Panc1 (cell line): ENCODE measurements around the gene RXYLT1. TPM values are rescaled to one million over a fixed set of nuclear protein-coding genes. Genes with fewer than 3 reads are reported as not detected.
"Not testable (repeated sequence)": the region's sequence is repeated elsewhere in the genome, so short reads cannot be mapped to it uniquely, and the experiment has no call there.

ENCODE experiments used
- ATAC-seq: fragments of 200-7000 bp; cut with Tn5 transposase; 2 replicates; pipeline ENCODE4 v1.9.1; 2020; ENCODE audit warnings: mild to moderate bottlenecking, moderate library complexity
- BruUV-seq: library from RNA; stranded (reverse); fragments of 400-500 nt; replicated peaks from 2 replicates; lab custom pipeline; 2021; lab: Mats Ljungman, UMichigan
- CTCF ChIA-PET: fragments of 300-600 bp; sonication (Branson Sonifier 250); formaldehyde crosslinking; loops from one replicate; lab custom pipeline; 2022; ENCODE audit warnings: antibody characterized with exemption; lab: Charles Lee
- POLR2A ChIA-PET: fragments of 300-600 bp; sonication (Branson Sonifier 250); formaldehyde crosslinking; loops from one replicate; lab custom pipeline; 2022; ENCODE audit warnings: antibody characterized with exemption; lab: Charles Lee
- DNase-seq: peaks from one replicate; pipeline ENCODE4 v3.0.0-alpha.2; 2010; ENCODE audit warnings: low read depth, low spot score
- H3K27ac ChIP-seq: 2 replicates; pipeline ENCODE4 v1.5.1; 2011; ENCODE audit warnings: mild to moderate bottlenecking, low read length, inconsistent platforms
- H3K27me3 ChIP-seq: fragments of 200-500 bp; sonication (Bioruptor generic); 2 replicates; pipeline ENCODE4 v1.6.0; 2014; ENCODE audit warnings: low read length, inconsistent platforms; ENCODE audit not compliant: control insufficient read depth, insufficient read depth
- H3K36me3 ChIP-seq: fragments of 200-500 bp; sonication (Bioruptor generic); 2 replicates; pipeline ENCODE4 v1.5.1; 2014; ENCODE audit warnings: inconsistent platforms, mild to moderate bottlenecking, low read length, moderate library complexity; ENCODE audit not compliant: control insufficient read depth, insufficient read depth
- H3K4me1 ChIP-seq: 2 replicates; pipeline ENCODE4 v1.5.1; 2011; ENCODE audit warnings: inconsistent platforms, mild to moderate bottlenecking, low read length, moderate library complexity; ENCODE audit not compliant: control insufficient read depth, insufficient read depth
- H3K4me3 ChIP-seq, 2 experiments: 2 replicates each; pipeline ENCODE4 v1.5.1; 2011 to 2012; ENCODE audit warnings: low read depth in 2 of 2, low read length in 2 of 2, mild to moderate bottlenecking in 2 of 2, inconsistent platforms in 1 of 2, moderate library complexity in 1 of 2
- H3K9me3 ChIP-seq: fragments of 200-500 bp; sonication (Bioruptor generic); 2 replicates; pipeline ENCODE4 v1.5.1; 2014; ENCODE audit warnings: low read depth, mild to moderate bottlenecking, inconsistent platforms, low read length, moderate library complexity; ENCODE audit not compliant: control insufficient read depth, insufficient read depth
- POLR2AphosphoS5 ChIP-seq: IDR thresholded peaks from 2 replicates; pipeline ENCODE4 v1.6.1; 2012; ENCODE audit warnings: mild to moderate bottlenecking, low read depth, low read length, moderate library complexity
- SIN3A ChIP-seq: IDR thresholded peaks from 2 replicates; pipeline ENCODE4 v1.6.1; 2012; ENCODE audit warnings: low read depth, mild to moderate bottlenecking, low read length, moderate library complexity, borderline replicate concordance; ENCODE audit not compliant: insufficient read depth
- TCF7L2 ChIP-seq: IDR thresholded peaks from 2 replicates; pipeline ENCODE4 v1.6.1; 2011; ENCODE audit warnings: mild to moderate bottlenecking, low read depth, low read length, inconsistent platforms
- in situ Hi-C: cut with HindIII; loops from 2 replicates; pipeline ENCODE4 v1.10.0; 2016; ENCODE audit warnings: low sequenced_read_pairs, low pct_unique_long_range_greater_than_20kb
- intact Hi-C: fragments of 100-400 bp; cut with micrococcal nuclease; formaldehyde crosslinking; loops from one replicate; pipeline ENCODE4 v1.10.0; 2022; ENCODE audit not compliant: unreplicated experiment
- total RNA-seq: library from RNA; stranded (reverse); gene quantifications from one replicate; pipeline ENCODE4 v1.2.1, GENCODE V29; 2021; ENCODE audit not compliant: unreplicated experiment
- TF ChIP-seq, protein P1 (sequence below): fragments of 450-650 bp; IDR thresholded peaks from 2 replicates; pipeline ENCODE4 v1.5.1; 2017; ENCODE audit warnings: mild to moderate bottlenecking
- TF ChIP-seq, protein P2 (sequence below), 2 experiments: IDR thresholded peaks; 2 replicates each; pipeline ENCODE4 v1.6.1; 2011 to 2012; ENCODE audit warnings: low read depth in 2 of 2, control low read depth in 1 of 2, low read length in 1 of 2, mild to moderate bottlenecking in 1 of 2, moderate library complexity in 1 of 2; ENCODE audit not compliant: insufficient read depth in 1 of 2

RXYLT1 gene
- total RNA-seq, 1 experiment from 2014 or later, result 20.3 TPM

DNA sequence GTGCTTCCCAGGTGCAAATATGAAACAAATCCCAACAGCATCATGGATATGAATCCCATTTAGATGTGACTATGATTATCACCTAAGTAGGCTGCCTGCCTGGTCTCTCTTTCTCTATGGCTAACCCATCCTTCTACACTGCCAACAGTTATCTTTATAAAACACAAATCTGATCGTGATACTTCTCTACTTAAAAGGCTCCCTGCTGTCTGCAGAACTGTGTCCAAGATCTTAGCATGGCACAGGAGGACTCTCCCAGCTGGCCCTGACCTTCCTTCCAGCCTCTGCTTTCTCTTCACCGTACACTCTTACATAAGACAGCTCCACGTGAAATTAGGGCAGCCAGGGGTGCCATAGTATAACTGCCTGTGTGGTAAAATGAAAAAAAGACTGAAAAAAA, 61.3 kb downstream of the RXYLT1 start:
- H3K36me3 ChIP-seq, result no peaks in the 10 kb centered on the region
- H3K9me3 ChIP-seq, result no peaks in the 10 kb centered on the region
- H3K27me3 ChIP-seq, result no peaks in the 10 kb centered on the region
- intact Hi-C loops (loop anchor here (5.0 to 10.0 kb wide), 3 partner anchors 194 to 341 kb away; no protein-coding TSS in a partner anchor), in situ Hi-C loops (no loop called here)
- ChIA-PET CTCF (interaction anchor here (1.4 kb wide), 1 partner anchor 341 kb away, joined by 7 read pairs; no protein-coding TSS in a partner anchor), POLR2A (no interaction called here)
- DNase-seq (no peak), ATAC-seq (no peak)
- H3K4me3 ChIP-seq, result no peak overlapping the region
- H3K27ac ChIP-seq, result peak overlapping the region; percentile 30; the same call in 1 of the 2 replicates
- TF ChIP-seq TCF7L2 (no peak), SIN3A (no peak)
- TF ChIP-seq, protein P1, sequence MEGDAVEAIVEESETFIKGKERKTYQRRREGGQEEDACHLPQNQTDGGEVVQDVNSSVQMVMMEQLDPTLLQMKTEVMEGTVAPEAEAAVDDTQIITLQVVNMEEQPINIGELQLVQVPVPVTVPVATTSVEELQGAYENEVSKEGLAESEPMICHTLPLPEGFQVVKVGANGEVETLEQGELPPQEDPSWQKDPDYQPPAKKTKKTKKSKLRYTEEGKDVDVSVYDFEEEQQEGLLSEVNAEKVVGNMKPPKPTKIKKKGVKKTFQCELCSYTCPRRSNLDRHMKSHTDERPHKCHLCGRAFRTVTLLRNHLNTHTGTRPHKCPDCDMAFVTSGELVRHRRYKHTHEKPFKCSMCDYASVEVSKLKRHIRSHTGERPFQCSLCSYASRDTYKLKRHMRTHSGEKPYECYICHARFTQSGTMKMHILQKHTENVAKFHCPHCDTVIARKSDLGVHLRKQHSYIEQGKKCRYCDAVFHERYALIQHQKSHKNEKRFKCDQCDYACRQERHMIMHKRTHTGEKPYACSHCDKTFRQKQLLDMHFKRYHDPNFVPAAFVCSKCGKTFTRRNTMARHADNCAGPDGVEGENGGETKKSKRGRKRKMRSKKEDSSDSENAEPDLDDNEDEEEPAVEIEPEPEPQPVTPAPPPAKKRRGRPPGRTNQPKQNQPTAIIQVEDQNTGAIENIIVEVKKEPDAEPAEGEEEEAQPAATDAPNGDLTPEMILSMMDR, result no peak
- TF ChIP-seq, protein P2, sequence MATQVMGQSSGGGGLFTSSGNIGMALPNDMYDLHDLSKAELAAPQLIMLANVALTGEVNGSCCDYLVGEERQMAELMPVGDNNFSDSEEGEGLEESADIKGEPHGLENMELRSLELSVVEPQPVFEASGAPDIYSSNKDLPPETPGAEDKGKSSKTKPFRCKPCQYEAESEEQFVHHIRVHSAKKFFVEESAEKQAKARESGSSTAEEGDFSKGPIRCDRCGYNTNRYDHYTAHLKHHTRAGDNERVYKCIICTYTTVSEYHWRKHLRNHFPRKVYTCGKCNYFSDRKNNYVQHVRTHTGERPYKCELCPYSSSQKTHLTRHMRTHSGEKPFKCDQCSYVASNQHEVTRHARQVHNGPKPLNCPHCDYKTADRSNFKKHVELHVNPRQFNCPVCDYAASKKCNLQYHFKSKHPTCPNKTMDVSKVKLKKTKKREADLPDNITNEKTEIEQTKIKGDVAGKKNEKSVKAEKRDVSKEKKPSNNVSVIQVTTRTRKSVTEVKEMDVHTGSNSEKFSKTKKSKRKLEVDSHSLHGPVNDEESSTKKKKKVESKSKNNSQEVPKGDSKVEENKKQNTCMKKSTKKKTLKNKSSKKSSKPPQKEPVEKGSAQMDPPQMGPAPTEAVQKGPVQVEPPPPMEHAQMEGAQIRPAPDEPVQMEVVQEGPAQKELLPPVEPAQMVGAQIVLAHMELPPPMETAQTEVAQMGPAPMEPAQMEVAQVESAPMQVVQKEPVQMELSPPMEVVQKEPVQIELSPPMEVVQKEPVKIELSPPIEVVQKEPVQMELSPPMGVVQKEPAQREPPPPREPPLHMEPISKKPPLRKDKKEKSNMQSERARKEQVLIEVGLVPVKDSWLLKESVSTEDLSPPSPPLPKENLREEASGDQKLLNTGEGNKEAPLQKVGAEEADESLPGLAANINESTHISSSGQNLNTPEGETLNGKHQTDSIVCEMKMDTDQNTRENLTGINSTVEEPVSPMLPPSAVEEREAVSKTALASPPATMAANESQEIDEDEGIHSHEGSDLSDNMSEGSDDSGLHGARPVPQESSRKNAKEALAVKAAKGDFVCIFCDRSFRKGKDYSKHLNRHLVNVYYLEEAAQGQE (IDR thresholded peaks at IDR 0.05; ENCODE audit: insufficient read depth in 1 of 2, low read depth in 2 of 2, low read length in 1 of 2), result no peak
- H3K4me1 ChIP-seq, result peaks cover 8% of the 10 kb centered on the region
- no TSS peak for BruUV-seq

DNA sequence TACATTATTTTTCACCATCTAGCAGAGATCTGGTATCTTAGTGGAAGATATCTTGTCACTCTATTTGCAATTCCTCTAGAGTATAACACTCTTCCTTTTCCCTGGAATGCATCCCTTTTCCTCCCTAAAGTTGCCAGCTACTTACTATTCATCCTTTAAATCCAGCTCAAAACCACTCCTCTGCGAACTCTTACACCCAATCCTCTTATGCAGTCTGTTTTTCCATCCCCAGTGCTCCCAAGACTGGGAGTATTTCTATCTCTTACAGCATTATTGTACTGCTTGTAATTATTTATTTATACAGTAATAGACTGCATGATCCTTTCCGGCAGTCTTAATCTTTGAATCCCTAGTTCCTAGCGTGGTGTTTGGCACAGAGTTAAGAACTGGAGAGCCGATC, 61.9 kb downstream of the RXYLT1 start:
- H3K9me3 ChIP-seq, result no peaks in the 10 kb centered on the region
- intact Hi-C loops, result loop anchor here (5.0 to 10.0 kb wide), 3 partner anchors 193 to 341 kb away; no protein-coding TSS in a partner anchor
- POLR2A ChIA-PET, result no interaction called here

DNA sequence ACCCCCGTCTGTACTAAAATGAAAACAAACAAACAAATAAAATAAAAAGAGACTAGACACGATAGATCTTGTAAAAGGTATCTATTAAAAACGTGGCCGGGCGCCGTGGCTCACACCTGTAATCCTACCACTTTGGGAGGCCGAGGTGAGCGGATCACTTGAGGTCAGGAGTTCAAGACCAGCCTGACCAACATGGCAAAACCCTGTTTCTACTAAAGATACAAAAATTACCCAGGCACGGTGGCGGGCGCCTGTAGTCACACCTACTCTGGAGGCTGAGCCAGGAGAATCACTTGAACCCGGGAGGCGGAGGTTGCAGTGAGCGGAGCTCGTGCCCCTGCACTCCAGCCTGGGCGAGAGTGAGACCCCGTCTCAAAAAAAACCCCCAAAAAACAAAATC, 63.0 kb downstream of the RXYLT1 start:
- in situ Hi-C loops, POLR2A ChIA-PET, H3K36me3 ChIP-seq, ATAC-seq, BruUV-seq, DNase-seq, H3K9me3 ChIP-seq, H3K27me3 ChIP-seq: not testable (repeated sequence)
- Histone ChIP-seq H3K4me3 (peak overlapping the region; percentile 83 to 95; a peak in 3 of 4 replicates), H3K4me1 (peaks cover 24% of the 10 kb centered on the region), H3K27ac (peak overlapping the region; percentile 92)
- CTCF ChIA-PET, result interaction anchor here (0.7 kb wide), 1 partner anchor 308 kb away, joined by 3 read pairs; no protein-coding TSS in a partner anchor
- intact Hi-C loops, result loop anchor here (5.0 to 10.0 kb wide), 3 partner anchors 192 to 340 kb away; no protein-coding TSS in a partner anchor

More for the DNA sequence above, 61.9 kb downstream of the RXYLT1 start:
- in situ Hi-C loops, result no loop called here
- no peaks in the 10 kb centered on the region for H3K36me3 ChIP-seq
- no peak for DNase-seq
- peaks cover 13% of the 10 kb centered on the region for H3K4me1 ChIP-seq
- H3K27me3 ChIP-seq, result no peaks in the 10 kb centered on the region
- no peak overlapping the region for H3K4me3 ChIP-seq
- BruUV-seq, result no TSS peak
- peak overlapping the region; percentile 8; the same call in 1 of the 2 replicates for H3K27ac ChIP-seq
- CTCF ChIA-PET, result interaction anchor here (1.4 kb wide), 1 partner anchor 340 kb away, joined by 7 read pairs; no protein-coding TSS in a partner anchor
- TF ChIP-seq SIN3A, result no peak
- TF ChIP-seq, protein P1, result no peak
- no peak for TF ChIP-seq POLR2AphosphoS5
- TF ChIP-seq, protein P2 (IDR thresholded peaks at IDR 0.05; ENCODE audit: insufficient read depth in 1 of 2, low read depth in 2 of 2, low read length in 1 of 2), result no peak
- no peak for TF ChIP-seq TCF7L2
- no peak for ATAC-seq
